Stimulated activated CD8-positive, alpha-beta memory T cell treated with anti-CD3 and anti-CD28 coated beads, Interleukin-7, amount 100 ng/mL, for 1 hour (primary cell): ENCODE data around the gene GJD2.

Source experiments
- DNase-seq, 2 donors: peaks; one replicate each; pipeline ENCODE4 v3.0.0-alpha.2; 2020; ENCODE audit warnings: low read depth in 2 of 2

Gene GJD2

DNA sequence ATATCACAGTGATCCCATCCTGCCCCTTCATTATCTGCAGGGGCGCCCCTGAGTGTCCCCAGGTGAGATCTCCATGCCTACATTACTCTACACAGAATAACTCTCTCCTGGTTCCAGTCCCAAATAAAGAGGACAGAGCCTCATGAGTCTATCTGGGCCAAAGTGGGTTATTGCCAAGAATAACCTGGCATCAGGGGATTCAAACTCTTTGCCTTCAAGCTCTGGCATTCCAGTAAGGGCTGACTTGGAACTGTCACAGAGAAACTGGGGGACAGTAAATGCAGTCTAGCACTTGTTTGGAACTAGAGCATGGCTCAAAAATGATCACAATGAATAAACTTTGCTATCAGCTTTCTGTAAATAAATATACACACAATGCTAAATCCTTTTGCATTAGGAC is 30.3 kb downstream of the GJD2 start:
- no peak for DNase-seq

DNA sequence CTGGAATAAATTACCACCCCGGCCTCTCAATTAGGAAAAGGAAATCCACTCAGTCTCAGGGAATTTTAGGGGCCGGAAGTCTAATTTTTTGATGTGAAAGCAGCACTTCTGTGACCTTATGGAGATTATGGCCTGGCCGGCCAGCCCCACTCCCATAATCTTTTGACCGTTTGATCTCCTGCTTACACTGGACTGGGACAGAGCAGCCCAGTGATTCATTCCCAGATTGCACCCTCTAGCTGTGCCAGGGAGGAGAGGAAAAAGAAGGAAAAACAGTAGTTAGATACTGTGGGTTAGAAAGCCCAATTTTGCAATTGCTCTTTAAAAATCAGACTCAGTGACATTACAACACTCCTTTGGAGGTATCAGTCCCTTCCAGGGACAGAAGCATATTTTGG is 32.4 kb downstream of the GJD2 start:
- DNase-seq: no peak

DNA sequence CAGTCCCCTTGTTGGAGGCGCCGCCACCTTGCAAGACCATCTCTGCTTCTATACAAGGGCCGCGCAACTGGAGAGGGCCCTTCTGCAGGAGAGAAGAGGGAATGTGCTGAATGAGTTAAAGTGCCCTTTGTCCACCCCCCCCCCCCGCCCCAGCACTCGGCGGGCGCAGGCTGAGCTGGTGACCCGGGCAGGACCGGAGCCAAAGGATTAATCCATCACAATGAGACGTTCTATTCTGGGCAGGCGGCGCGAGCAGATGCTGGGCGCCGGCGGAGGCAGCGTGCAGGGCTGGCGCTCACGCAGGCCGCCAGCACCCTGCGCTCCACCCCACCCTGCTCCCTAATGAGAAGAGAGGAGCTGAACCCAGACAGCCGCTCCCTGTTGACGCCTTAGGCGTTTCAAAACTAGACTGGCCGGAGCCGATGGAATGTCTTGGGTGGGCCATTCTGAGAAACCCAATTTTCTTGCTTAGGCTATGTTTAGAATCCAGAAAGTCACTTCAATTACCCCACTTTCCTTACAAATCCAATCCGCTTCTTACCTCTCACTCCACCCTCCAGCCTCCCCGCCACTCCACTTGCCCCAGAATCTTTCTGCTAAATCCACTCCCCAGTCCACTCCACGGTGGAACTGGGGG is 32.9 kb downstream of the GJD2 start:
- DNase-seq: no peak

DNA sequence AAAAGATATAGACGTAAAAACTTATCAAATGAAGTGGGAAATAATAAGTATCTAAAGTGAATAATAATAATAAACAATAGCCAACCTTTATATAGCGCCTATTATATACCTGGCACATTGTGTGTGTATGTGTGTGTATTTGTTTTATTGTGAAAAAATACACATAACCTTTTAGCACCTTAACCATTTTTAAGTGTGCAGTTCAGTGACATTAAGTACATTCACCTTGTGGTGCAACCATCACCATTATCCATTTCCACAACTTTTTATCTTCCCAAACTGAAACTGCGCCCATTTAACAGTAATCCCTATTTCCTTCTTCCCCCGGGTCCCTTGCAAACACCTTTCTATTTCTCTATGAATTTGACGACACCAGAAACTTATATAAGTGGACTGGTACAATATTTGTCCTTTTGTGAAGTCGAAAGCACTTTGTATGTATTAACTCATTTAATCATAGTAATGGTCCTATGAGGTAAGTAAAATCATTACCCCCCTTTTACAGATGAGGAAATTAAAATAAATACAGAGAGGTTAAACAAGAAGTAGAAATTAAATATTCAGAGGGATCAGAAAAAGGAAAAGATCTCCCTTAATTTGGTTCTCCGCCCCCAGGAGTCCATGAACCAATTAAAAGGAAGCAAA is 33.5 kb downstream of the GJD2 start:
- DNase-seq: no peak

DNA sequence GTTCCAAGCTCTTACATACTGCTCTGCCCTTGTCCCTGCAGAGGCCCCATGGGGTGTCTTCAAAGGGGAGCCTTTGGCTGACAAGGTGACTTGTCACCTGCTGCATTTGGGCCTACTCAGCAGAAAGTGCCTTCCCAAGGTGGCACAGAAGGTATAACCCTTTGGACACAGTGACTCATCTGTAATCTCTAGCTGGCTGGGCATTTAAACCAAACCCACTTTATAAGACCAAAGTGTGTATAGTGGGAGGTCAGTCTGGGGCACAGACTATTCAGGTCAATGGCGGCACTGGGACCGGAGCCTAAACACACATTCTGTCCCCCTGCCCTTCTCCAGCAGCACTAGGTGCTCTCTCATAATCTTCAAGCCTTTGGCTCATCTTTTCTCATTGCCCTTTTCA is 35.1 kb downstream of the GJD2 start:
- no peak for DNase-seq

DNA sequence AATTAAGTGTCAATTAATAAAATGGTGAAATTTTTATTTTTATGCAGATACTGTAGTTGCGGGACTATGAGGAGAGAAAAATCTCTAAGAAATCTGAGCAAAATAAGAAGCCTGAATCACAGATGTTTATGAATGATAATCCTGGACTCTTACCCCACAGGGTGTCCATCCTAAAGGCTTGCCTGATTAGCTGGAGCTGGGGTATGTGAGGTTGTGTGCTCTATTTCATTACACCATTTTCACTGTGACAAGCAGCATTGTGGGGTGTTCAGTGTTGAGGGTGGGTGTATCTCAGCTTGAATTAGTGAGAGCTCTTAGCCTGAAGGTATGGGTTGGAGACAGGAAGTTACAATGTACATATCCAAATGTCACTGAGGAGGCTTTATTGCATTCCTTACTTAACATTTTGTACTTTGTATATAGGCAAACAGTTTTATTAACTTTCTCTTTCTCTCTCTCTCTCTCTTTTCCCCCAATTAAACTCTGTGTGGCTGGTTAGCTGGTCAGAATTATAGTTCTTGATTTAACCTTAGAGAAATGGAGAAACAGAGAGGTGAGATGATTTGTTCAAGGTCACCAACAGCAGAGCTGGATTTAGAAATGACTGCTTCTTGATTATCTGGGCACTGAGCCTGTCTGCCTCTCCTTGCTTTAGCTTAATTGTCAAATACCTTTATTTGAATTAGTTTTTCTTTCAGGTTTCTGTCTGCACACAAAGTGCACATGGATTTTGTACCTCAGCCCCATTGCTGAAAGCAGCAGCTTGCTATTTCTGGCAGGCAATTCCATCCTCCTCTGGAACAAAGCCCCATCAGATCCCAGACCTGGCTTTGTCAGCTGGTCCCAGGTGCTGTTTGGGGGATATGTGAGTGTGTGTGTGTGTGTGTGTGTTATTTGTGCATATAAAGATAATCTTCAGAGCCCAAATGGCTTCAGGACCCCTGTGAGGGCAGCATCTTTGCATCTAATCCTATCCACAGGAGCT is 35.8 kb downstream of the GJD2 start:
- DNase-seq: no peak

DNA sequence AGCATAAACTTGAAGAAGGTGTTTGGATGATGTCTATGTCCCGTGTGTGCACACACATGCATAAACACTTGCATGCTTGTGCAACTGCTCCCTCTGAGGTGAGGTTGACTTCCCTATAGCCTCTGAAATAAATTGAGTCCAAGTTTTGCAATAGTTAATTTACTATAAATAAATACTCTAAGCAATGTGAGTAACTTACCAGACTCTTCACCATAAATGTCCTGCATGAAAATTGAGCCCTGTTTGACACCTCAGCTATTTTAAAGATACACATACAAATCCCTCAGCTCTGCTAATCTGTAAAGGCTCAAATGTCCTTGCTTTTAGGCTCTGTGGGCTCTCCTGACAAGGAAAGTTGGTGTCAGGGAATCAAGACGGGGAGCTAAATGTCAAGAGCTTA is 37.1 kb downstream of the GJD2 start:
- DNase-seq: no peak

DNA sequence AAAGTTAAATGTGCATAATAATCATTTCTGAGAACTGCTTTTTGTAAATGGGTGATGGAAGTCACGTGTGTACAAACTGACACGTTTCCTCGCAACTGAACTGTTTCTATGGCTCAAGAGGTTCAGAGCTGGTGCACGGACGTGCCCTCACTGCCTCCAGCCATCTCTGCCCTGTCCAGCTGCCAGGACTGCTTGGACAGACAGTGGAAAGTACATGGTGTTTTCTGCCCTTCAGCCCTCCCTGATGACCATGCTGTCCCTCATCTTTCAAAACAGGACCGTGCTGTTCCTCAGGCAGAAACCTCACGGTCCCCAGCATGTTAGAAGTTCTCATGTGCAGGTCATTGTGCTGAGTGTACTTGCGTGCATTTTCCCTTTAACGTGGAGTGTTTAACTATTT is 38.7 kb downstream of the GJD2 start:
- no peak for DNase-seq

DNA sequence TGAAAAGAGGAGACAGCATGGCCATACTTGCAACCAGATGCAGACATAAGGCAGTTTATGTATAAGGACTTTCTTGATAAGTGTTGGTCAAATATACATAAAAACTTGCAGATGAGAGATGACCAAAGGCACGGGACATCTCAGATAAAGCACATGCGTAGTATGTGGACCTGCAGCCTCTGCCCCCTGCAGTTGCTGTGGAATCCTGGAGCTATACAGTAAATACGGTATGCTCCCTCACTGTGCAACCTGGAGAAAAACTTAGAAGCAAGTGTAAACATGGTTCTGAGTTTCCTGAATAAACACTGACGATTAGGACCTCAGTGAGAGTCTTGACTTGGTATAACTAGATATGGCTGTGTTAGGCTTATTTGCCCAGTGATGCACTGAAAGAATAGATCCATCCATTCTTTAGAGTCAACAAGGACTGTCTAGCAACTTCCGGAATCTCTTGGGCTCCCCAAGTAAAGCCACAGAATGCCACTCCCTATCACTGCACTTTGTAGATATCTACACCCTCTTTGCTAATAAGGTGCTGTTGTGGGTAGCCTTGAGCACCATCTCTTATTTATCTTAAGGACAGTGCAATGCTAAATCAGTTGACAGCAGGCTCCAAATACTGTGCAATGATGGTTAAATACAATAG is 40.2 kb downstream of the GJD2 start:
- DNase-seq: no peak

DNA sequence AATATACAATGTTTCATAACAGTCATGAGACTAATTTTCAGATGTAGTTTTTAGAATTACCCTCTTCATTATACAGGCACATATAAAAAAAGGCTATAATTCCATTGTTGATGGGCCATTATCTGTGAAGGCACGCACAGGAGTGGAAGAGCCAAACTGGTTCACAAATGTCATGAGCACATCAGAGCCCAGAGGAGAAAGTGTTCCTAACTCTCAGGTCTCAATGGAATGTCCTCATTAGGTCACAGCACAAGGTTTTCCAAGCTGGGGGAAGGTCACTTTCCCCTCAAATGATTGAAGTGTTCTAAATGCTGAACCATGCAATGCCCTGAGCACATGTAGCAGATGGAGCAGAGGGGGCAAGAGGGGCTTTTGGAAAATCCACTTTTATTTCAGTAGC is 41.2 kb downstream of the GJD2 start:
- no peak for DNase-seq

DNA sequence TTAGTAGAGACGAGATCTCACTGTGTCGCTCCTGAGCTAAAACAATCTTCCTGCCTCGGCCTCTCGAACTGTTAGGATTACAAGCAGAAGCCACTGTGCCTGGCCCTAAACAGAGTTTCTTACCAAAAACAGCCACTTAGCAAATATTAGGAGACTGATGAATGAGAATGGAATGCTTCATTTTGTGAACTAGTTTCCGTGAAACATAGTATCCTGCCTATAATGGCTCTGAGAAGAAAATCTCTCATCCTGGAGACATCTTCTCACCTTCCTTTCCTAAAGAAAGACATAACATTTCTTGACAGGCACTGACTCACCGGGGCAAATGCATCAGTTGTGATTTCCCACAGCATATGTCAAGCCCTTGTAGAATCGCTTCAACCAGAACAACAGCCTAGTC is 44.9 kb downstream of the GJD2 start:
- no peak for DNase-seq

DNA sequence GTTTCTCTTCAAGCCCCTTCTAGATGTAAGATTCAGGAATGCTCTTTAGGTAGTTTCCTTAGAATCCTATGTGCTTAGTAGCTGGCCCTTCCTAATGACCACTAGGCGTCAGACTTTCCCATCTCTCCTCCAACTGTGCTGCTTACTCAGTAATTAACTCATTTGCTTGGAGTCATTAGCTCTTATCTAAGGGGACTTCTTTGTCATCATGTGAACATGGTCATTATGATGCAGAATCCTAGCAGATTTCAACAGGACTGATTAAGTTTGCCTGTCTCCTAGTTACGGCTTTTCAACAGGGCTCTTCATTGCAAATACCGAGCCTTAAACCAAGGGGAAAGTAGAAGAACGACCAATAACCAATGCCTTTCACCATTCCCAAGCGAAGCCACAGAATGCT is 46.4 kb downstream of the GJD2 start:
- DNase-seq: no peak

DNA sequence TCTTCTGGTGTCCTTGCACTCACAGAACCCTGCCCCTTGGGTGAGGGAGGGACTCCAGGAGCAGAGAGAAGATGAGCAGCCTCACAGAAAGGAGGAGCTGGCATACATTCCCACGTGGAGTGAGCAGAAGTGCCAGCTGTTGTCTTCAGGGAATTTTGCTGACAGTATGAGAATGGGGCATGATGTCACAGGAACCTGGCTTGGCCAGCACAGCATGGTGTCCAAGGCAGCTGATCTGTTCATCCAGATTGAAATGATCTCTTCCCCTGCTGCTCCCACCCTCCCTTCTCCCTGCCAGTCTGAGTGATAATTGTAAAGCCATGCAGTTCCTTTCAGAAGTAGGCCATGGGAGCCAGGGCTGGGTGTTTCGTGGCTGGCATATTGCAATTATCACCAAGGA is 53.3 kb downstream of the GJD2 start:
- no peak for DNase-seq
